Measurements from ENCODE around the gene ANO2.

The ANO2 gene

DNA sequence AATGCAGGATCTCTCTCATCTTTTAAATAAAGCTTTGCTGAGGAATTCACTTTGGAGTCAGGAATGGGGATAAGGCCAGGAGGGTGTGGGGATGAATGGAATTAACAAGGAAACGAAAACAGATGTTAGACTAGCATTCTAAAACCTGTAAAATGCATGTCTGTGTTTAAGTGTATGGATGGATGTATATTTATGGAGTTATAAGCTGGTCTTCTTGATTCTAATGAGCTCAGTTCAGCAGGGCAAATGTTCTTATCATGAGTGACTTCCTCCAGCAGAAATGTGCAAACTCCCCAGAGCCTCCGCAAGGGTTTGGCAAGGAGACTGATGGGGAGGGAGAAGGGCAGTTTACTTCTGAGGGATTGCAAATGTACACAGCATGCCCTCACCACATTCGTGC is 364.0 kb downstream of the ANO2 start:
- no peak for DNase-seq (ENCODE audit: low spot score)

DNA sequence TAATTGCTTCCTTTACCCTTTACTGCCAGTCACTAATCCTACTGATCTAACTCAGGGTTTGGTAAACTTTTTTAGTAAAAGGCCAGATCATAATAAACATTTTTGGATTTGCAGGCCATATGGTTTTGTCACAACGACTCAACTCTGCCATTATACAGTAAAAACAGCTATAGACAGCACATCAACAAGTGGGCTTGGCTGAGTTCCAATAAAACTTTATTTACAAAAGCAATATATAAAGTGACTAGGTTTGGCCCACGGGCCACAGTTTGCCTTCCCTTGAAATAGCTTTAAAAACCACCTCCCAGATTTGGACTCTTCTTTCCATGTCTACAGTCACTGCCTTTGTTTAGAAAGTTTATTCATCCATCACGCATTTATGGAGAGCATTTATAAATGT is 366.3 kb downstream of the ANO2 start:
- DNase-seq (ENCODE audit: low spot score), result no peak

DNA sequence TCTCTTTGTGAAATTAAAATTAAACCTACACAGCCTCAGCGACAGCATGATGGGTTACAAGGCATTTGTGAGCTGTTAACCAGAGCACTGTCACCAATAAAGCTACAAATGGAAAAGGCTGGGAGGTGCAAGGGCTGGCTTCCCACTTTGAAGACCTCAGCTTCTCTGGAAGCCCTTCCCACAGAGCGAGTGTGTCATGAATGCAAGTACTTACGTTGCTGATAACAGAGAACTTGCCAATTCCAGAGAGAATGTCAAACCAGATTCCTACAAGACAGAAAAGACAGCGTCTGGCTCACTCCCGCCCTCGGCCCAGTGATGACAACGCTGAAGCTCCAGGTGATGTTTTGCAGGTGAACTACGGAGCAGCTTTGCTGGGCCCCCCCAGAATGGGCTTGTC is 367.3 kb downstream of the ANO2 start:
- DNase-seq (ENCODE audit: low spot score), result no peak

DNA sequence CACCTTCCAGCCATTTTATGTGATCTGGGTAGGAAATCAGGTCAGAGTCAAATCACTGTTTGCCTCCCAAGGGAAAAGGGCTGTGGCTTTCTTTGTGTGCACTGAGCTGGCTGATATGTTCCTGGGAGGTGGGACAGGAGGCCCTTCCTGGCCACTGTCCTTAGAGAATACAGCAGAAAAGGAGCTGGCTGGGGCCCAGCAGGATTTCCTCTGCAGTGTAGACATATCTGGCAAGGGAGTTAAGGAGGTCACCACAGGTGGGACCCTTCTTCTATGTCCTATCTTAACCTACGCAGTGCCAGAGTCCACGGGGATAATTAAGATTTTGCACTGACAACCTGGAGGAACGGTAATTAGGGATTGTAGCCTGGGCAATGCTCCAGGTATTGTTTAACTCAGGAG is 367.8 kb downstream of the ANO2 start:
- DNase-seq (ENCODE audit: low spot score), result no peak

DNA sequence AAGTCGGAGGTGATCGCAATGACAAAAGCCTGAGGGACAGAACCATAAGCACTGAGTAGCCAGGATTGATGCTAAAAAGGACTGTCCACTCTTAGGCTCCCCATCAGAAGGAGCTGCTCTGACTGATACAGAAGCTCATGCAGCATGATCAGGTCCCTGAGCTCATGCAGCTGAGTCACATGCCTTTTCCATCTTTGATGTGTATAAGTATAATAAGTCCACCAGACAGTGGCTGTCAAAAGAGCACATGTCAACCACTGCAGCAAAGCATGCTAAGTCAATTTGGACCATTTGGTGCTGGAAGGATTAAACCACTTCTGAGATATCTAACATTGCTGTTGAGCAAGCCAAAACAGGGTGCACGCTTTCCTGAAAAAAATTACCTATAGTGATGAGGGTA is 369.1 kb downstream of the ANO2 start:
- no peak for DNase-seq (ENCODE audit: low spot score)

DNA sequence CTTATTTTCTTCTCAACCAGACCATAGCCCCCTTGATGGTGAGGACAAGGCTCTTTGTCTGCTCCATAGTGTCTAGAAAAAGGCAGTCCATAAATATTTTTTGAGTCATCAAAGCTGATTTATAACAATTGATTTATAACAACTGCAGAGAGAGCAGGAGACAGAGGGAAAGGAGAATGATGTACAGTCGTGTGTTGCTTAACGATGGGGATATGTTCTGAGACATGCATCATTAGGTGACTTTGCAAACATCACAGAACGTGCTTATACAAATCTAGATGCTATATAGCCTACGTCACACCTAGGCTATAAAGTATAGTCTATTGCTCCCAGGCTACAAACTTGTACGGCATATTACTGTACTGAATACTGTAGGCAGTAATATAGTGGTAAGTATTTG is 369.8 kb downstream of the ANO2 start:
- no peak for DNase-seq (ENCODE audit: low spot score)

DNA sequence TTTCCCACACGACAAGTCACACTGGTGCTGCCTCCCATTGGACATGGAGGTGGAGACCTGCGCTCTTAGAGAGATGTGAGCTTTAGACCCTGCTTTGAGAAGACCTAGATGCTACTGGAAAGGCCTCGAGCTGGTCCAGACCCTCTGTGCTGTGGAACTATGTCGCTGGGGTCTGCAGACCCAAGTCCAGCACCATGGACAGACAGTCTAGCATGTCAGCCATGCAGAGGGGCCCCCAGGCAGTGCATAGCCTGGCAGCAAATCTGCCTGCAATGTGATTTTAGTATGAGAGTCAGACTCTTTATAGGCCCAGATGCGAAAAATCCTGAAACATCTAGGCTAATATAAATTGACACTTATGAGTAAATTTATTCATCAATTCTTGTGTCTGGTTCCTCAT is 371.7 kb downstream of the ANO2 start:
- DNase-seq (ENCODE audit: low spot score), result no peak

DNA sequence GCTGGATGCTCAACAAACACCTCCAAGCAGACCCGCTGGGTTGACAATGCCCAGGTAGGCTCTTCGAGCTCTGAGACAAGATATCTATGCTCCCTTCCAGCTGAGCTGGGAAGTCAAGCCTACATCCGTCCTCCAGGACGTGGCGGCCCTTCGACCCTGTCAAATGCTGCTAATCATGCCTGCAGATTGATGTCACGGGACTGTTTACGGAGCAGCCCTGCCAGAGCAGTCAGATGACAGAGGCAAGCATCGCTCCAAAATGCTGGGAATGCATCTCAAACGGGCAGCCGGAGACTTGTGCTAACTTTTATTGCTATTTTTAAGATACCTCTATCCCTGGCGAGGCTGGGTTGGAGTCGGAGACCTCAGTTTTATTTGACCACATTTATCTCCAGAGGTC is 373.9 kb downstream of the ANO2 start:
- DNase-seq (ENCODE audit: low spot score), result no peak

DNA sequence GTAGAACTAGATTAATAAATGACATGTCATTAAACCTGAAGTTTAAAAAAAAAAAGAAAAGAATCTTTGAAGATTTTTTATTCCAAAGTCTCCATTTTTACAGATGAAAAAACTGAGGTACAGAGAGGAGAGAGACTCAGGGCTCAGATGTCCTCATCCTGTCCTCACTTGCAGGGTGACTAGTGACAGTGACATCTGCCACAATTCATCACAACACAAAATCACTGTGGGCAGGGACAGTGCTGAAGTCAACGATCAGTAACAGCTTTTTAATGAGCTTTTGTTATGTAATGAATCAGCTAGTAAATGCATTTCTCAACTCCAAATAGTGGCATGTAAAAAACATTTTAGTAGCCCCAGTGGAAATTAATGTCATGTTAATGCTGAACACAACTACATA is 374.6 kb downstream of the ANO2 start:
- DNase-seq (ENCODE audit: low spot score), result no peak

DNA sequence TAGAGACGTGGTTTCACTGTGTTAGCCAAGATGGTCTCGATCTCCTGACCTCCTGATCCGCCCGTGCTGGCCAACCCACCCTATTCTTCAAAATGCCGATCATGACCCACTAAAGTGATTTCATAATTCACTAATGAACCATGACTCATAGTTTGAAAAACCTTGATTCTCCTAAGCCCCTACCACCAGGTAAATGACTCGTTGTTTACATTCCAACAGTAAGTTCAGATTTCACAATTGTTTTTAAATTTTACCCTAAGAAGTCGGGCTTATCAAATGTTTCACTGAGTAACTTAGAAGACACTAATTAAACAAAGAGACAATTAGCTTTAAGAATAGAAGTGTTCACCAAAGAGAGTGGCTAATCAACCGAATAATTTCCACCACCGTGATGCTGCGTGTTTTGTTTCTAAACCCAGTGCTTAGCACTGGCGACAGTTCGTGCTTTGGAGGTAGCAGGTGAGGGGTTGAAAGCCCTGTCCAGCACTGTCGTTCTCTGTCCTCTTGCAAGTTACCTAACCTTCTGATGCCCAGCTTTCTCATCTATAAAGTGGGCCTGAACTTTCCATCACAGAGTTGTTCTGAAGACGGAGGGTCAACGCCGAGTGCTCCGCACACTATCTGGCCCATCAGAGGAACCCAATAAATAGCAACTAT is 376.6 kb downstream of the ANO2 start:
- no peak for DNase-seq (ENCODE audit: low spot score)

DNA sequence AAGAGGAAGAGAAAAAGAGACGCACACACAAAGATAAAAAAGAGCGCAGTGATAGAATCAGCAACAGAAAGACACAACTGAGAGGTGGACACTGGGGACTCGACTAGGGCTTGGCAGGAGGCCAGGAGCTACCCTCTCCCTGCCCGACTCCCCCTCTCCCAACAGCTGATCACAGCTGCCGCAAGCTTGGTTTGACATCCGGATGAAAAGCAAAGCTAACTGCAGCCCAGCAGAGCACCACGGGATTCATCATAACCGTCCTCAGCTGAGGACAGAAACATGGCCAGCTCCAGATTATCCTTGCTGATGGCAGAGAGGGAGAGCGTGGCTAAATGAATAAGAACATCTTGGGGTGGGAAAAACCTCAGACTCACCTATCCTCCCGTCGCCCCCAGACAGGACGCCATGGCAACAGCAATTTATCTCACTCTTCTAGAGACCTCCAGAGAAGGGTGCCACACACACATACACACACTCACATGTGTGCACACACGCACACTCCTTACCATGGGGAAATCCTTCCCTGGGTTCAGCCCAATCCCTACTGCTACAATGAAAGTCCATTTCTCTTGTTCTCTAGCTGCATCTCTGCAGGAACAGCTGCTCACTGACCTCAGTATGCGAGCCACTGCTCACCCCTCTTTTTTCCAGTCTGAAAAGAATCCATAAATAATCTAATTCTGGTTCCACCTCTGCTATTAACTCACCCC is 377.9 kb downstream of the ANO2 start:
- no peak for DNase-seq (ENCODE audit: low spot score)

DNA sequence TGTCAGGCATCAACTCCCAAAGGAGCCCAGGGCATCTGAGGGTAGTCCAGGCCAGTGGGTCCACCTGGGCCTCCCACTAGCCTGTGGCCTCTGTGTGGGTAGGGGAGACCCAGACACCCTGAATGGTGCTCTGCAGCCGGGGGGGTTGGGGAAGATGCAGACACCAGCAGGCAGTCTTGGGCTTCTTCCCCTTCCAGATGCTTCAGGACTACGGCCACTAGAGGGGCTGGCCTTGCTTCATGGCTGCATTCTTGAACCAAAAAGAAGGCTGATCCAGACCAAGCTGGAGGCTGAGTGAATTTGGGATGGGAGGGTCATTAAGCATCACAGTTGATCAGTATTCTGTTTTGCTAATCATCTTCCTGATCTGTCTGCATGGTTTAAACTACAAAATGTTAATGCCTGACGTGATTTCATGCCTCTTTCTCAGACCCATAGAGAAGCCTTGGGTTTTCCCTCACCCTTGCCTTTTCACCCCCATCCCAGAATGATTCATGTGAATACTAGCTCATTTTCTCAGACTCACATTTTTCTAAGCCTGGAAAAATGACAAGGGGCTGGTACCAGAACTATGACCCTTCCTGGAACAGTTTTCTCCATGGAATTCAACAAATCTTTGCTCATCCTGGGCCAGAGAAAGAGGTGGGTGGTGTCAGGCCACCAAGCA is 379.0 kb downstream of the ANO2 start:
- no peak for DNase-seq (ENCODE audit: low spot score)

DNA sequence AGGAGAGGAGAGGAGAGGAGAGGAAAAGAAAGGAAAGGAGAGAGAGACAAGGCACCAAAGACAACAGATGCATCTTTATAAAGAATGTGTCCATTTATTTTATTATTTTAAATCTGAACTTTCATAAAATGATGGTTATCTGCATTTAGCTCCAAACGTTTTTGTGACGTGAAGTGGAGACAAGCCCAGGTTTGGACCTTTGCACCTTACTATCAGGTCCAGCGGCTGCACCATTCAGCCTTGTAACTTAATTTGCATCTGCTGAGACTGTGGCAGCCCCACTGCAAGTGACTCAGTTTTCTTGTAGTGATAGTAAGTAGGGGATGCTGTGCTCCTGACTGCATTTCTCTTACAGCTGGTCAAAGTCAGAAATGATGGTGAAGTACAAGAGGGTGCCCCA is 382.5 kb downstream of the ANO2 start:
- no peak for DNase-seq (ENCODE audit: low spot score)

DNA sequence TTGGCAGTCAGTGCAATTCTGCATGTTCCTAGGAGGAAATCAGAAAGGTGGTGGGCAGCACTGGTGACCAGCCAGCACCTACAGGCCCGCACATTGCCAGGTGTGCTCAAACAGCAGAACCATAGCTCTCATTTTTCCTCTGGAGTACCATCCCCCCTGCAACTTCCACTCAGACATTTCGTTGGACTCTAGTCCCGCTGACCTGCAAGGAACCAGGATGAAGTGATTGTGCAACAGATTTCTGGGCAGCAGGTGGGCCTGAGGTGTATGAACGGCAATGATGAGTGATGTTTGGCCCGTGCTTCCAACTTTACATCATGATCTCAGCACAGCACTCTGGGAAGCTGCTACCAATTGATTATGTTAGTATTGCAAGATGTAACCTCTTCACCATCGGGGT is 383.2 kb downstream of the ANO2 start:
- no peak for DNase-seq (ENCODE audit: low spot score)

DNA sequence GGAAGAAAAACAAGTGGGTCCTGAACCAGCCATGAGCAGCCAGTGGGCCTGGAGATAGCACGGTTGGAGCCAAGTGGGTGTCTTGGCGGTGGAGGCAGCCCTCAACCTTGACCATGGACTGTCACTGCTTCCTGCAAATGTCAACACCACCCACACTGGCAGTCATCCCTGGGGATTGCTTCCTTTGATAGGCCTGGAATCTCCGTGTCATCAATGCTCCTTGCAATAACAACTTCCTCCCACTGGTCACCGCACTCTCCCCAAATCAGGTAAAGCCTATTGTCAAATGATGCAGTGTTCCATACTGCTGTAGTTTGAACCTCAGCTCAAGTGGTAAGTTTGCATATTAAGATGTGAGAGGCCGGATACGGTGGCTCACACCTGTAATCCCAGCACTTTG is 384.0 kb downstream of the ANO2 start:
- no peak for DNase-seq (ENCODE audit: low spot score)

DNA sequence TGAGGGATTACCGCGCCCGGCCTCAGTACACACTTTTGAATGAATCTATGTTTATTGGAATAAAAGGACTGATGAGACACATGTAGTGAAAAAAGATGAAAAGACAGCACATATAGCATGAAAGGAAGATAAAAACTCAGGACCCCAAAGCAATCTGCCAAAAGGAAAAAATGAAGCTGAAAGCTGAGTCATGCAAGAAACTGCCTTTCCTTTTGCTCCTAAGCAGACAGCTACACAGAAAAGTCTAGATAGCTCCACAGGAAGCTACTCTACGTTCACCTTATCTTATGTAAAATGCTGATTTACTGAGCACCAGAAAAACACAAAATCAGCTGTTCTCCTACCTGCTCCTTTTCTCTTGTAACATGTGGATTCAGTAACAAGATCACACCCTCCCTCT is 384.8 kb downstream of the ANO2 start:
- no peak for DNase-seq (ENCODE audit: low spot score)

DNA sequence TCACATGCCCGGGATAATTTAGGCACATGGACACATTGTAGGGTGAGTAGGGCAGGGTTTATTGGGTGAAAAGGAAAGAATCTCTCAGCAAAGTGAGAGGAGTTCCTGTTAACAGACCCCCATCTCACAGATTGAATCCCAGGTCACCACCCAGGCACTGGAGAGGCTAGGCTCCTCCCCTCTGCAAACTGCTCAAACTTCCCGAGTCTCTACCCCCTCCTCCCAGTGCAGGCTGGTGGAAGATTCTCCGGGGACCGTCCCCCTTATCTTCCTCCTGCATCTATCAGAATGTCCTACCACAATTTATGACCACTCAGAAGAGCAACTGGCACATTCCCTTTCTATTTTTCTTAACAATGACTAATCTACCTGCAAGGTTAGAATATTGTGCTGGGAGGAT is 387.2 kb downstream of the ANO2 start:
- no peak for DNase-seq (ENCODE audit: low spot score)

DNA sequence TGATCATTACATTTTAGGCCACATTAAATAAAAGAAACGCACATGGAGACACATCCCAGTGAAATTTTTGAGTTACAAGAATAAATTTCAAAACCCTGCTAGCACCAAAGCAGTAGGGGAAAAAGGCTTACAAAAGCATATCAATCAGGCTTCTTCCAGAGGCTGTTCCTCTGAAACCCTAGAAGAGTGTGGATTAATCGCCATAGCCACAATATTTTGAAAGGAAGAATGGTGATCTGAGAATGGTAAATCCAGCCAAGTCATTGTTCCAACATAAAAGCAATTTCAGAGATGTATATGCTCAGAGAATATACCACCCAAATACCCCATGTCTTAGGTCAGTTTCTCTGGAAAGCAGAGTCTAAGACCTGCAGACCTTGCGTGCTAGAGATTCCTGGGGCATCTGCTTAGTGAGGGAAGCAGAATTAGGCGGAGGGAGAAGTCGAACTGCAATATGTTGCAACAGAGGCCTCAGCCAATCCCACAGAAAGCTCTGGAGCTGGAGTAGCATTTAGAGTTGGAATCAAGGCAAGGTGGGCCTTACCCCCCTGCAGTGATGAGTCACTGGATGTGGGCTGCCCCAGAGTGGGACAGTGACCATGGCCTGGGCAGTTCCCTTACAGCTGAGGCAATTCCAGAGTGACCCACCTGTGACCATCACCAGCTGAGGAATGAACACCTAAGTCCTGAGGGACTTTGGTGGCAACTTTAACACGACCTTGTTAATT is 387.9 kb downstream of the ANO2 start:
- DNase-seq (ENCODE audit: low spot score), result no peak

DNA sequence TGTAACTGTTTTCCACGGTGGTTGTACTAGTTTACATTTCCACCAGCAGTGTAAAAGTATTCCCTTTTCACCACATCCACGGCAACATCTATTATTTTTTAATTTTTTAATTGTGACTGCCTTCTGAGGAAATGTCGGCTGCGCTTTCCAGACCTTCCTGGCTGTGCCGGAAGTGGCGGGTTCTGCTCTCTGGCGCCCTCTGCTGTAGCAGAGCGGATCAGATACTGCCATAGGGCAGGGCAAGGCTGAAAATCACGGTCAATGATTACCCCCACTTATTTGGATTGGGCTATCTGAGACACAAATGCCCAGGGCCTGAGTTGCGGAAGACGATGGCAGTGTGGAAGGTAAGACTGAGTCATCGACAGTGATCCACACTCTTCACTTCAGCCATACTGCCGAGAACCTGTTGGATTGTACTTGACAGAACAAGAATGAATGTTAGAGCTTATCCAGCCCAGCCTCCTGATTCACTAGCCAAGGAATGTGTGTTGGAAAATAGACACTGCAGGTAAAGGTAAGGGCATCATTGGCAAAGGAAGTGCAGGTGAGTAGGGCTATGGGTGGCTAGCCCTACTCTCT is 388.9 kb downstream of the ANO2 start:
- no peak for DNase-seq (ENCODE audit: low spot score)

DNA sequence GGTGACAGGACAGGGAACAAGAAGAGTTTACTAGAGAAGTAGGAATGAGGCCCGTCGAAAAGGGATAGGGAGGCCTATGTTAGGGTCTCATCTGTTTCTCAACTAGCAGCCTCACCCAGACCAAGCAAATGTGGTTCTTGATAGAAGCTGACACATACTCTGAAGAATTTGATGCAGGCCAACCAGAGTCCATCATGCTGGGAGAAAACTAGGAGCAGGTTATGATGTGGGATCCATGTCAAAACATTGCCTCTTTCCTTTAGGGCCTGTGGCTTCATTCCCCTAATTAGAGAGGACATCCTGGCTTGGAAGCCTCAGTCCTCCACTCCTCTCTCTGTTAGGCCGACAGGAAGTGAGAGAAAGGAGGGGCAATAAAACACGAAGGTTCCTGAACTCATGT is 390.3 kb downstream of the ANO2 start:
- DNase-seq (ENCODE audit: low spot score), result no peak

DNA sequence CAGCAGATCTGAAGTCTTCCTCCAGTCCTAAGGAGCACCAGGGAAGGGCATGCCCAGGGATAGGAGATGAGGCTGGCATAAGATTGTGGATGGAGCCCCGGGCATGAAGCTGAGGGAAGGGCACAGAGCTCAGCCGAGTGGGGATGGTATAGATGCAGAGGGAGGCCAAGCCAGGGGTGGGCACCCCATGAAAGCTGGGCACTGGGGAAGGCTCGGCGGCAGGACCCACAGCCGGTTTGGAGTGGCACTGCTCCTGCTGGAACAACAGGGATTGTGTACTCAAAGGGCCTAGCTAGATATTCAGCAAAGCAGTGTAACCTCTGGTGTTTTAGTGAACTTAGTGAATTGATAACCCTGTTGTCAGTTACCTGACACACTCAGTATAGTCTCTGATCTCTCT is 396.0 kb downstream of the ANO2 start:
- no peak for DNase-seq (ENCODE audit: low spot score)

DNA sequence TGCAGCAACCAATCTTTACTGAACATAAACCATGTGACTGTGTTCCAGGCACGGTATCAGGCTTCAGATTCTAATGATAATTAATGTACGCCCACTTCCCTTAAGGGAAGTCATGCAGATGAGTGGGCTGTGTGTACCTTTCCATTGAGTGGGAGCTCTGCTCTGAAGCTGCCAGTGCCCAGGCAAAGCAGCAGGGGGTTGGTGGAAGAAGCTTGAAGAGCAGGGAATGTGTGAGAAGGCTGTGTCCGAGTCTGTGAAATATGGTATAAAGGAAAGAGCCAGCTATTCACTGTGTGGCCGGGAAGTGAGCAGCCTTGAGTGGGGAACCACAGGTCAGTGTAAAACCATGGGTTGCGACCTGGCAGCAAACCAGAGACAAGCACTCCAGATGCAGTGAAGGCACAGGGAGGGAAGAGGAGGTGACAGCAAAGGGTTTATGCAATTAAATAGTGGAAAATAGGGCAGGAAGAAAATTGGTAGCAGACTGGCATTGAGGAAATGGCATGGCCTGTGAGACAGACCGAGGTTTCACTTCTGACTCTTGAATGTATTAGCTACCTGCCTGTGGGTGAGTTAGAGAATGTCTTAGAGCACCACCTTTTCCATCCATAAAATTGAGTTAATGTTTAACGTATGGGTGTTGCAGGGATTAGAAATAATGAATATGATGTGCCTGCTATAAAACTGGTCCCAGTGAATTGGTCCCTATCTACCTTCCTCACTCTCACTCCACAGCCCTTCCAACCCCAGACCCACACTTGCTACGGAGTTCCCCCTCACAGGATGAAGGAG is 396.7 kb downstream of the ANO2 start:
- no peak for DNase-seq (ENCODE audit: low spot score)

Measured in CD4-positive, alpha-beta T cell treated with Interleukin-15 for 4 hours (primary cell).